Activated T-helper 1 cell treated with anti-CD3 and anti-CD28 coated beads, Interleukin-12 subunit alpha, Interleukin-12 subunit beta, Interleukin-2, Interleukin-4 antibody, amounts not matched to agents 30 ng/mL and 10 ng/mL and 1 ng/mL, durations not matched to agents 14 hours and 24 hours and 36 hours (primary cell): ENCODE data around the gene CYP27A1. TPM values are rescaled to one million over a fixed set of nuclear protein-coding genes. Genes with fewer than 3 reads are reported as not detected.
"Not testable (repeated sequence)": the region's sequence is repeated elsewhere in the genome, so short reads cannot be mapped to it uniquely, and the experiment has no call there.

Source experiments
- DNase-seq: peaks from one replicate; pipeline ENCODE4 v3.0.0; 2021; ENCODE audit warnings: low spot score
- H3K27ac Mint-ChIP-seq: one replicate; pipeline ENCODE4 v1.8.0; 2021; ENCODE audit warnings: mild to moderate bottlenecking, mixed read lengths
- H3K27me3 Mint-ChIP-seq: one replicate; pipeline ENCODE4 v1.8.0; 2022; ENCODE audit warnings: mild to moderate bottlenecking, moderate library complexity, mixed read lengths; ENCODE audit not compliant: insufficient read depth
- H3K36me3 Mint-ChIP-seq: one replicate; pipeline ENCODE4 v1.8.0; 2021; ENCODE audit warnings: low read depth, mixed read lengths
- H3K4me1 Mint-ChIP-seq: one replicate; pipeline ENCODE4 v1.8.0; 2021; ENCODE audit warnings: low read depth, mixed read lengths
- H3K4me3 Mint-ChIP-seq: one replicate; pipeline ENCODE4 v1.8.0; 2021; ENCODE audit warnings: mild to moderate bottlenecking, moderate library complexity, mixed read lengths
- H3K9me3 Mint-ChIP-seq: one replicate; pipeline ENCODE4 v1.8.0; 2021; ENCODE audit warnings: mixed read lengths
- intact Hi-C: fragments of 100-400 bp; cut with micrococcal nuclease; formaldehyde crosslinking; loops from one replicate; pipeline ENCODE4 v1.15.1; 2024
- total RNA-seq: library from RNA; stranded (reverse); gene quantifications from 2 replicates; pipeline ENCODE4 v1.2.3, GENCODE V29; 2022

CYP27A1 gene
- total RNA-seq, 1 donor from 2014 or later: 0.39 TPM

DNA sequence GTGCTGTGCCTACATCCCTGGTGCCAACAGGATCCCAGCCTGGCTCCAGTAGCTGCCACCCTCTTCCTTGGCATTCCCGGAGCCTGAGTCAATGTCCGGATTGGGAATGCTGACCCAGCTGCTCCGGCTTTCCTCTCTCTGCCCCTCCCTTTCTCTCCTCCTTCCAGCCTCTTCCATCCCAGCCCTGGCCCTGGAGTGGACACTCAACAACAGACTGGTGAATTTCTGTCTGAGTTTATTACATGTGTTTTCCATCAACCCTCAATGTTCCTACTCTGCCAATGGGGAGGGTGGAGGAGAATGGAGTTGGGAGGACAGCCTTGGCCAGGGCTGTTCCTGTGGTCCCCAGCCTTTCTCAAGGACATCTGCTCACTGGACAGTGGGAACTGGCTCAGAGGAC is 50.6 kb downstream of the CYP27A1 start:
- no peak overlapping the region for H3K27ac Mint-ChIP-seq
- intact Hi-C loops: no loop called here
- H3K4me1 Mint-ChIP-seq: no peaks in the 10 kb centered on the region
- no peaks in the 10 kb centered on the region for H3K9me3 Mint-ChIP-seq
- DNase-seq: no peak
- H3K27me3 Mint-ChIP-seq: peaks cover 24% of the 10 kb centered on the region
- no peak overlapping the region for H3K4me3 Mint-ChIP-seq
- H3K36me3 Mint-ChIP-seq: no peaks in the 10 kb centered on the region

GRCh38 chr2:218833023-218833609 is 51.2 kb downstream of the CYP27A1 start:
- Mint-ChIP-seq H3K36me3 (no peaks in the 10 kb centered on the region), H3K27ac (no peak overlapping the region), H3K4me1 (no peaks in the 10 kb centered on the region), H3K27me3 (peaks cover 30% of the 10 kb centered on the region), H3K9me3 (no peaks in the 10 kb centered on the region), H3K4me3 (no peak overlapping the region)
- DNase-seq: no peak
- intact Hi-C loops: no loop called here

DNA sequence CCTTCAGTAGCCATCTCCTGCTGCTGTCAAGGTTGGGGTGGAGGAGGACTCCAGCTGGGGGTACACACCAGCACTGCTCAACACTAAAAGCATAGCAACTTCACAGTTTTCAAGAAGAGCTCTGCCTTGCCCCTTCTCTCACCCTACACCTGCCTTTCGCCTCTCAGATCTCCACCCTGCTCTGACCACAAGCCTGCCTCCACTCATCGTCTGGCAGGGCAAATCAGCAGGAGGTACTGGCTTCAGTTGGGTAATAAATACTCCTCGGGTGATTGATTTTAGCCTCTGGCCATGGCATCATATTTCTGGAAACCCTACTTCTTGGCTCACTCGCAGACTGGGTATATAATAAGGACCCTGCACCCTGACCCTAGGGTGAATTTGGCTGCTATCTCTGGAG is 52.7 kb downstream of the CYP27A1 start:
- H3K27ac Mint-ChIP-seq: no peak overlapping the region
- peaks cover 39% of the 10 kb centered on the region for H3K27me3 Mint-ChIP-seq
- intact Hi-C loops: no loop called here
- H3K4me3 Mint-ChIP-seq: no peak overlapping the region
- H3K36me3 Mint-ChIP-seq: no peaks in the 10 kb centered on the region
- DNase-seq: no peak
- no peaks in the 10 kb centered on the region for H3K4me1 Mint-ChIP-seq
- no peaks in the 10 kb centered on the region for H3K9me3 Mint-ChIP-seq

- no peak for DNase-seq
- H3K36me3 Mint-ChIP-seq: no peaks in the 10 kb centered on the region
- no peaks in the 10 kb centered on the region for H3K4me1 Mint-ChIP-seq
- no peak overlapping the region for H3K27ac Mint-ChIP-seq
- intact Hi-C loops: no loop called here
- H3K4me3 Mint-ChIP-seq: no peak overlapping the region
- peaks cover 46% of the 10 kb centered on the region for H3K27me3 Mint-ChIP-seq
- H3K9me3 Mint-ChIP-seq: no peaks in the 10 kb centered on the region
These were observed 55.5 kb downstream of the CYP27A1 start for GRCh38 chr2:218837495-218837894.

DNA sequence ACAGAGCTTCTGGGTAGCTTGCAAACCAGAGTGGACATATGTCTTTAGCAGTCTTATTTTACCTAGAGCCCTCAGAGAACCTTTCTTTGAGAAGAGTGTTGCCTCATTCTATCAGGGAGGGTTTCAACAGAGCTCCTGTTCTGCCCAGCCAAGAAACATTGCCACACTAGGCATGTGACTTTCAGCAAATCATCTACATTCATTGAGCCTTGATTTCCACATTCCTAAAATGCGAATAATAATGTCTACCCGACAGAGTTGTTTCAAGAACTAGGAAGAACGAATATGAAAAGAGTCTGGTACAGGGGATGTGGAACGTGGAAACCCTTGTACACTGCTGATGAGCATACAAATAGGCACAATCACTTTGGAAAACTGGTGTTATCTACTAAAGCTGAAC is 57.5 kb downstream of the CYP27A1 start:
- no peaks in the 10 kb centered on the region for H3K36me3 Mint-ChIP-seq
- no peak overlapping the region for H3K27ac Mint-ChIP-seq
- no peak for DNase-seq
- H3K4me3 Mint-ChIP-seq: no peak overlapping the region
- peaks cover 4% of the 10 kb centered on the region for H3K9me3 Mint-ChIP-seq
- H3K4me1 Mint-ChIP-seq: no peaks in the 10 kb centered on the region
- intact Hi-C loops: no loop called here
- H3K27me3 Mint-ChIP-seq: peaks cover 43% of the 10 kb centered on the region

- intact Hi-C loops: no loop called here
- H3K27me3 Mint-ChIP-seq: peaks cover 39% of the 10 kb centered on the region
- H3K27ac Mint-ChIP-seq: no peak overlapping the region
- H3K36me3 Mint-ChIP-seq: no peaks in the 10 kb centered on the region
- H3K4me1 Mint-ChIP-seq: no peaks in the 10 kb centered on the region
- H3K4me3 Mint-ChIP-seq: no peak overlapping the region
- H3K9me3 Mint-ChIP-seq: peaks cover 5% of the 10 kb centered on the region
- no peak for DNase-seq
These were observed 57.9 kb downstream of the CYP27A1 start for GRCh38 chr2:218839888-218840287.

- intact Hi-C loops, DNase-seq, H3K27ac Mint-ChIP-seq, H3K36me3 Mint-ChIP-seq, H3K4me1 Mint-ChIP-seq, H3K9me3 Mint-ChIP-seq, H3K4me3 Mint-ChIP-seq: not testable (repeated sequence)
- peaks cover 18% of the 10 kb centered on the region for H3K27me3 Mint-ChIP-seq
These were observed 62.4 kb downstream of the CYP27A1 start for GRCh38 chr2:218844334-218844733.

- DNase-seq, H3K36me3 Mint-ChIP-seq, H3K9me3 Mint-ChIP-seq, H3K27ac Mint-ChIP-seq, H3K4me3 Mint-ChIP-seq, H3K4me1 Mint-ChIP-seq: not testable (repeated sequence)
- peaks cover 17% of the 10 kb centered on the region for H3K27me3 Mint-ChIP-seq
- intact Hi-C loops: loop anchor here (1.0 to 5.0 kb wide), 7 partner anchors 119 to 440 kb away; partner anchors contain the start of genes BCS1L, TTLL4 and ZNF142
These were observed 65.0 kb downstream of the CYP27A1 start for GRCh38 chr2:218846963-218847362.

GRCh38 chr2:218849721-218850120 is 67.8 kb downstream of the CYP27A1 start:
- no peaks in the 10 kb centered on the region for H3K9me3 Mint-ChIP-seq
- peaks cover 33% of the 10 kb centered on the region for H3K27me3 Mint-ChIP-seq
- H3K4me3 Mint-ChIP-seq: no peak overlapping the region
- H3K27ac Mint-ChIP-seq: no peak overlapping the region
- no peak for DNase-seq
- no peaks in the 10 kb centered on the region for H3K4me1 Mint-ChIP-seq
- intact Hi-C loops: loop anchor here (5.0 to 10.0 kb wide), 2 partner anchors 305 to 442 kb away; no protein-coding TSS in a partner anchor
- H3K36me3 Mint-ChIP-seq: no peaks in the 10 kb centered on the region

- DNase-seq: no peak
- Mint-ChIP-seq H3K4me1 (no peaks in the 10 kb centered on the region), H3K9me3 (no peaks in the 10 kb centered on the region), H3K36me3 (no peaks in the 10 kb centered on the region), H3K4me3 (no peak overlapping the region), H3K27me3 (peaks cover 42% of the 10 kb centered on the region), H3K27ac (no peak overlapping the region)
- intact Hi-C loops: loop anchor here (10.0 kb wide), 1 partner anchor 304 kb away; no protein-coding TSS in a partner anchor
These were observed 68.8 kb downstream of the CYP27A1 start for GRCh38 chr2:218850796-218851195.

DNA sequence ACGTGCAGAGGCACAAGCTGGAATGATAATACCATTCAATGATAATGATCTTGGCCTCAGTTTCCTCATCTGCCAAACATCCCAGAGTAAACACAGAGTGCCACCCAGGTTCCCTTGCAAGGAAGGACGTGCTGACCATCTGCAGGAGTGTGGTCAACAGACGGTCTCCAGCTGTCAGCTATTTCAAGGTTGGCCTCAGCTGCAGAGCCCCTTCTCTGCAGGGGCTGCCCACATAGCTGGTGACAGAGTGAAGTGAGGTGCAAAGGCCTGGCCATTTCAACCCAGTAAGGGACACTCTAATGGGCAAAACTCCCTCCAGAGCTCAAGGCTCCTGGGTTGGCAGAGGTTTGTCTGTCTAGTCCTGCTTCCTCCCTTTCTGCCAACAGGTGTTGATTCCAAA is 69.3 kb downstream of the CYP27A1 start:
- Mint-ChIP-seq H3K9me3 (no peaks in the 10 kb centered on the region), H3K27ac (no peak overlapping the region), H3K36me3 (no peaks in the 10 kb centered on the region), H3K4me3 (no peak overlapping the region), H3K4me1 (no peaks in the 10 kb centered on the region), H3K27me3 (peaks cover 47% of the 10 kb centered on the region)
- intact Hi-C loops: loop anchor here (10.0 kb wide), 1 partner anchor 304 kb away; no protein-coding TSS in a partner anchor
- no peak for DNase-seq

DNA sequence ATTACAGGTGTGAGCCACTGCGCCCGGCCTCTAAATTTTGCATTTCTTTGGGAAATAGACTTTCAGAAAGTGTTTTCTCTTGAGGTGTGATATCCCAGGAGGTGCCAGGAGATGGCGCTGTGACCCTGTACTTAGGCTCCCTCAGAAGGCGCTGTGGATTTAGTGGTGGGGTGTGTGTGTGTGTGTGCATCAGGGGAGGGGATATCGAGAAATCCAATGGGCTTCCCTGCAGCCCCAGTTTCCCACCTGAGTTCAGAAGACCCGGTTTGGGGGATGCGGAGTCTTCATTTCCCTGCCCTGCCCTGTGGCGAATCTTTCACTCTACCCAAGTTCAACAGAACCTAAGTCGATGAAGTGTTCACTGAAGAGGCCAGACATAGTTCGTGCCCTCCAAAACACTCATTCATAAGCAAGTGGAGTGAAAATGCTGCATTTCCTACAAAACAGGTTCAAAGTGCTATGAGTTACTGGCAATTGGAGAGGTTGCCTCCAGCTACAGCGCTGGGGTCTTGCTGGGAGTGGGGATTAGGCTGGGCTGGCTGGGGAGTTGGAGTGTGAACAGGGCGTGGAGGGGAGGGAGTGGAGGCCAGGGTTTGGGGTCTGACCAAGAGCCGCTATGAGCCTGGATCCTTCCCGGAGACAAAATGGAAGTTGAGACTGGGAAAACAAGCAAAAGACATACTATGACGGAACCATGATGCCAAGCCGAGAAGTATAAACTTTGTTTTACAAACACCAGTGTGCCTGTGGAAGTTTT is 71.1 kb downstream of the CYP27A1 start:
- Mint-ChIP-seq H3K4me3 (no peak overlapping the region), H3K4me1 (no peaks in the 10 kb centered on the region), H3K36me3 (no peaks in the 10 kb centered on the region), H3K9me3 (no peaks in the 10 kb centered on the region), H3K27ac (no peak overlapping the region), H3K27me3 (peaks cover 63% of the 10 kb centered on the region)
- DNase-seq: peak; percentile 18
- intact Hi-C loops: loop anchor here (1.0 to 10.0 kb wide), 3 partner anchors 45 to 302 kb away; no protein-coding TSS in a partner anchor

DNA sequence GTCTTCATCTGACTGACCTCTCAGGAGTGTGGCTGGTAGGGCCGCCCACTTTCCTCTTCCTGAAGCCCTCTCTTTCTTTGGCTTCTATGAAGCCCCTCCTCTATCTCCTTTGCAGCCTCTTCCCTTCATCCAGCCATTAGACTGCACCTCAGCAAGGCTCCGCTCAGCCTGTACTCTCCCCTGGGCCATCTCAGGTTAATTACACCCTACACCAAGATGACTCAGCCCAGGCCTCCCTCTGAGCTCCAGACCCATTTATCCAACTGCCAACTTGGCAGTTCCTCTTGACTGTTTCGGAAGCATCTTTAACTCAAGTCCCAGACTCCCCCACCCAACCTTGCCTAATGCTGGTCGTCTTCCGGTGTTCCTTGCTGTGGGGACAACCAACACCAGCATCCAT is 71.8 kb downstream of the CYP27A1 start:
- no peaks in the 10 kb centered on the region for H3K4me1 Mint-ChIP-seq
- H3K27me3 Mint-ChIP-seq: peaks cover 69% of the 10 kb centered on the region
- no peaks in the 10 kb centered on the region for H3K36me3 Mint-ChIP-seq
- DNase-seq: no peak
- intact Hi-C loops: loop anchor here (1.0 to 10.0 kb wide), 3 partner anchors 45 to 301 kb away; no protein-coding TSS in a partner anchor
- no peak overlapping the region for H3K27ac Mint-ChIP-seq
- H3K9me3 Mint-ChIP-seq: no peaks in the 10 kb centered on the region
- H3K4me3 Mint-ChIP-seq: no peak overlapping the region
